ENCODE results near the gene GLG1. TPM values are rescaled to one million over a fixed set of nuclear protein-coding genes. Genes with fewer than 3 reads are reported as not detected.

Gene GLG1
- total and polyA plus RNA-seq, 3 experiments from 2014 or later = 52.3 to 174 (median 56.7) TPM

DNA sequence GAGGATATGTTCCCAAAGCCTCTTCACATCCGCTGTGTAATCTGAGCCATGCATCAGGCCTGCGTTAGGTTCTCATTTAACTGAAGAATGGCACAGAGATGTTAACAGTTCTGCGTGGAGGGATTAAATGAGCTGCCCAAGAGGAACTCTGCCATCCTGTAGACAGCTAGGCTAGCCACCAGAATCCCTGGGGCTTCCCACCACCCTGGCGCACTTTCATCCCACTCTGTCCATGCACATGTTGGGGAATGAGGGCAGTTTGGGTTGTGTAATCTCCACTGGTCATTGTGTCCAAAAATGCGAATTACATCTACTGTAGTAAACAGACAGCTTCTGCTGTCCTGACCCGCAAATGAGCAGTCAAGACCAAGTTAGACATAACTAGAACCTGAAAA is 1.0 kb upstream of the GLG1 start:
- peaks cover 50% of the 10 kb centered on the region for H3K4me1 ChIP-seq (ENCODE audit: insufficient read depth, low read length)
- H3K36me3 Mint-ChIP-seq = peaks cover 0 to 12% (median 1%) of the 10 kb centered on the region in 3 donors
- ChIA-PET POLR2A (interaction anchor here (1.2 to 3.2 kb wide), 2 partner anchors 59 to 112 kb away, joined by 4 to 19 read pairs; partner anchors contain the start of gene RFWD3), CTCF (interaction anchor here (1.2 kb wide), 1 partner anchor 15 kb away, joined by 4 read pairs; no protein-coding TSS in a partner anchor)
- H3K9me3 ChIP-seq (ENCODE audit: low read length) = no peaks in the 10 kb centered on the region
- H3K27me3 ChIP-seq (ENCODE audit: insufficient read depth, low read length, poor library complexity, severe bottlenecking) = no peaks in the 10 kb centered on the region
- no peaks in the 10 kb centered on the region for H3K36me3 ChIP-seq (ENCODE audit: insufficient read depth, low read length)
- H3K27me3 Mint-ChIP-seq = no peaks in the 10 kb centered on the region
- H3K4me1 Mint-ChIP-seq = peaks cover 40 to 56% (median 56%) of the 10 kb centered on the region in 3 donors
- peak overlapping the region; percentile 75 for H3K4me3 ChIP-seq (ENCODE audit: low read length)
- DNase-seq = no peak
- peak overlapping the region; percentile 50 to 98 (median 91) for H3K4me3 Mint-ChIP-seq
- H3K27ac ChIP-seq (ENCODE audit: low read depth, low read length) = no peak overlapping the region
- peak overlapping the region in 6 of 8 donors; percentile 36 to 94 (median 64) for H3K27ac Mint-ChIP-seq
- H3K9me3 Mint-ChIP-seq = no peaks in the 10 kb centered on the region

DNA sequence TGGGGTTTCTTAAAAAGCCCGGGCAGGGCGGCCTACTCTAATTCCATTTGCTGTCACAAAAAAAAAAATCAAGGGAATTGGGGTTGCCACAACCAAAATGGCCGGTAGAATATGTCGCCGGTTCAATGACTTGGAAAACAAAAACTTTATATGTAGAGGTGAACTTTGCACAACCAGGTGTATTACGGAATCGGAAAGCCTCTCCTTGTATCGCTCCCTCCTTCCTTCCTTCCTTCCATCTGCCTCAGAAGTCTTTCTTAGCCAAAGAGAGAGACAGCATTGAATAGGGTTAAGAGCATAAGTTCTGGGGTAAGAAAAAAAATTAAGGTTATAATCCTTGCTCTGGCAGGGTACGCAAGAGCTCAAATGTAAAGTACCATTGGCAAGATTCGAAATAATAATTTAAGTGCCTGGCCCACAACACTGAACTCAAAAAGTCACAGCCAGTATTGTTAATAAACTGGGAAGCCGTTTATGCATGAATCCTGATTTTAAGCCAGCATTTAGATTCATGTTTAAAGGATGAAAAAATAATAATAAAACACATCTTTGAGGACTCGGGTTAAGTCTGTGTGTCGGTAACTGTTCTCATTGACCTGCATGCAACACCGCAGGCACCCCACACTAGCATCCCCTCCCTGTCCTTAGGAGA is 522 bp upstream of the GLG1 start:
- peak overlapping the region; percentile 75 for H3K4me3 ChIP-seq (ENCODE audit: low read length)
- Mint-ChIP-seq H3K4me1 (peaks cover 44 to 62% (median 60%) of the 10 kb centered on the region in 3 donors), H3K27ac (peak overlapping the region; percentile 73 to 94 (median 88)), H3K4me3 (peak overlapping the region; percentile 91 to 98 (median 94)), H3K9me3 (no peaks in the 10 kb centered on the region), H3K27me3 (no peaks in the 10 kb centered on the region), H3K36me3 (peaks cover 0 to 12% (median 0%) of the 10 kb centered on the region in 3 donors)
- H3K36me3 ChIP-seq (ENCODE audit: insufficient read depth, low read length) = no peaks in the 10 kb centered on the region
- CTCF ChIA-PET = interaction anchor here (0.9 to 1.5 kb wide), 5 partner anchors 15 to 101 kb away, joined by 3 to 6 read pairs (median 4); partner anchors contain the start of gene RFWD3
- peaks cover 55% of the 10 kb centered on the region for H3K4me1 ChIP-seq (ENCODE audit: insufficient read depth, low read length)
- H3K27ac ChIP-seq (ENCODE audit: low read depth, low read length) = peak overlapping the region; percentile 96
- POLR2A ChIA-PET = interaction anchor here (0.5 to 3.2 kb wide), 8 partner anchors 17 to 1042 kb away, joined by 3 to 19 read pairs (median 4); partner anchors contain the start of gene RFWD3
- no peaks in the 10 kb centered on the region for H3K27me3 ChIP-seq (ENCODE audit: insufficient read depth, low read length, poor library complexity, severe bottlenecking)
- no peaks in the 10 kb centered on the region for H3K9me3 ChIP-seq (ENCODE audit: low read length)
- no peak for DNase-seq

DNA sequence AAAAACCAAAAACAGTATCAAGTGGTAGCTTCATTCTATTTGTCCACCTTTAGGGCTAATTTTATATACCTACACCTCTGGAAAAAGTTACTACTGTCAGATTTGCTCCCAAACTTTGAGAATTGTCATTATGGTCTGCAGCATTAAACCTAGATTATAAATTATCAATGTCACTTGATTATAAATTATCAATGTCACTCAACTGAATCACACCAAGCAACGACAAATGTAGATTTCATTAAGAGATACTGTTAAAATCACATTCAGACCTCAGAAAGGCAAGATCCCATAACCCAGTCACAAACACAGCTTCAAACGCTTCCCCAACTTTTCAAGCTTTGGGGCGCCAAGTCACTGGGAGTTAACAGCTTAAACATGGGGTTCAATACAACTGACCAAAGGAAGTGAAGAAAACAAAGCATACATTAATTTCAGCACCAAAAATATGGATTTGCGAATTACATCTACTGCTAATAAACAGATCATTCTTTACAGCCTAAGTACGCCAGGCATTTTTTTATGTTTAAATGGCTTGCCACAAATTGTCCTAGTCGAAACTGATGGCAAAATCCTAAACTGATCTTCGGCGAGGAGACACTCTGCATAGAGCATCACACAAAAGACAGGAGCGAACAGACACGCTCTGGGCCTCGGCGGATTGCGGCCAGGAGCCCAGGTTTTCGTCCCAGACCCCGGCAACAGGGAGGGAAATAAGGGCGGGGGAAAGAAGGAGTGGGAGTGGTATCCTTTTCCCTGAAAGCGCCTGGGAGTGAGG is 981 bp downstream of the GLG1 start:
- H3K27me3 Mint-ChIP-seq = no peaks in the 10 kb centered on the region
- ChIA-PET CTCF (interaction anchor here (0.7 to 1.5 kb wide), 4 partner anchors 17 to 99 kb away, joined by 3 to 6 read pairs (median 3); no protein-coding TSS in a partner anchor), POLR2A (interaction anchor here (0.6 to 3.2 kb wide), 5 partner anchors 60 to 128 kb away, joined by 3 to 19 read pairs (median 4); partner anchors contain the start of gene RFWD3)
- Histone ChIP-seq H3K27ac (ENCODE audit: low read depth, low read length) (peak overlapping the region; percentile 96), H3K36me3 (ENCODE audit: insufficient read depth, low read length) (no peaks in the 10 kb centered on the region), H3K4me1 (ENCODE audit: insufficient read depth, low read length) (peaks cover 69% of the 10 kb centered on the region), H3K4me3 (ENCODE audit: low read length) (peak overlapping the region; percentile 75), H3K27me3 (ENCODE audit: insufficient read depth, low read length, poor library complexity, severe bottlenecking) (no peaks in the 10 kb centered on the region), H3K9me3 (ENCODE audit: low read length) (no peaks in the 10 kb centered on the region)
- no peaks in the 10 kb centered on the region for H3K9me3 Mint-ChIP-seq
- H3K36me3 Mint-ChIP-seq = peaks cover 0 to 12% (median 0%) of the 10 kb centered on the region in 3 donors
- H3K27ac Mint-ChIP-seq = peak overlapping the region; percentile 78 to 99 (median 94)
- peak overlapping the region; percentile 91 to 98 (median 94) for H3K4me3 Mint-ChIP-seq
- peak in 1 of 5 donors; percentile 20 for DNase-seq
- H3K4me1 Mint-ChIP-seq = peaks cover 56 to 76% (median 73%) of the 10 kb centered on the region in 3 donors

DNA sequence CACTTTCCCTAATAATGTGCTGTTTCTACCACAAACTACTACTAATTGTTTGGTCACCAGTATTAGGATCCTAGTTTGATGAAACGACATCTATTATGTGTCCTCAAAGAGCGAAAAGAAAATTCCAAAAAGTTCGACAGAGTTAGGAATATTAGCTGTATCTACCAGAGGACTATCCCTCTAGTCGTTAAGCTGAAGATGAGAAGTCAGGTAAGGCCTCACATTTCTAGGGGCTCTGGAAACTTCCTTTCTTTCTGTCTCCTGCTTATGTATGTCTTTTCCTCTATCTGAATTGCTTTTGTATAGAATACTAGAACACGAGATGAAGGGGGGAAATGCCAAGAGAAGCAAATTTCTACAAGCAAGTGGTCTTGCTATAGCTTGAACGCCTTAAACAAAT is 1.6 kb downstream of the GLG1 start:
- POLR2A ChIA-PET = interaction anchor here (0.6 to 0.9 kb wide), 2 partner anchors 61 to 127 kb away, joined by 3 to 4 read pairs; partner anchors contain the start of gene RFWD3
- H3K36me3 ChIP-seq (ENCODE audit: insufficient read depth, low read length) = no peaks in the 10 kb centered on the region
- no peaks in the 10 kb centered on the region for H3K27me3 ChIP-seq (ENCODE audit: insufficient read depth, low read length, poor library complexity, severe bottlenecking)
- Mint-ChIP-seq H3K27ac (peak overlapping the region; percentile 41 to 97 (median 92)), H3K9me3 (no peaks in the 10 kb centered on the region), H3K4me3 (peak overlapping the region; percentile 91 to 98 (median 94)), H3K27me3 (no peaks in the 10 kb centered on the region), H3K4me1 (peaks cover 62 to 82% (median 79%) of the 10 kb centered on the region in 3 donors), H3K36me3 (peaks cover 0 to 14% (median 0%) of the 10 kb centered on the region in 3 donors)
- CTCF ChIA-PET = interaction anchor here (0.7 kb wide), 1 partner anchor 18 kb away, joined by 3 read pairs; no protein-coding TSS in a partner anchor
- H3K9me3 ChIP-seq (ENCODE audit: low read length) = no peaks in the 10 kb centered on the region
- peaks cover 75% of the 10 kb centered on the region for H3K4me1 ChIP-seq (ENCODE audit: insufficient read depth, low read length)
- no peak for DNase-seq
- H3K4me3 ChIP-seq (ENCODE audit: low read length) = peak overlapping the region; percentile 75
- peak overlapping the region; percentile 96 for H3K27ac ChIP-seq (ENCODE audit: low read depth, low read length)

DNA sequence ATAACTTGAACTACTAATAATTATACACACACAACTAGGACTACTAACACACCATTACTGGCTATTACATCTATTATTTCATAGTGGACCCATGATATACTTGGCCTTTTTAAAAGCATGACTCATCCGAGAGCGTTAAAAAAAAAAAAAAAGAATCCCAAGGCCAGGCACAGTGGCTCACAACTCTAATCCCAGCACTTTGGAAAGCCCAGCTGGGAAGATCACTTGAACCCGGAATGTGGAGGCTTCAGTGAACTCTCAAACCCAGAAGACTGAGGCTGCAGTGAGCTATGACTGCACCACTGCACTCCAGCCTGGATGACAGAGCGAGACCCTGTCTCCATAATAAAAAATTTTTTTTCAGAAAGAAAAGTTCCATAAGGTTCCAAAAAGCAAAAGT is 3.1 kb downstream of the GLG1 start:
- peak overlapping the region; percentile 36 for H3K4me3 ChIP-seq (ENCODE audit: low read length)
- ChIA-PET CTCF (no interaction called here), POLR2A (no interaction called here)
- Mint-ChIP-seq H3K4me1 (peaks cover 67 to 90% (median 85%) of the 10 kb centered on the region in 3 donors), H3K27ac (peak overlapping the region in 6 of 8 donors; percentile 27 to 89 (median 80)), H3K9me3 (no peaks in the 10 kb centered on the region), H3K27me3 (no peaks in the 10 kb centered on the region), H3K36me3 (peaks cover 0 to 19% (median 2%) of the 10 kb centered on the region in 3 donors), H3K4me3 (peak overlapping the region; percentile 47 to 98 (median 92))
- H3K9me3 ChIP-seq (ENCODE audit: low read length) = no peaks in the 10 kb centered on the region
- no peaks in the 10 kb centered on the region for H3K36me3 ChIP-seq (ENCODE audit: insufficient read depth, low read length)
- H3K27me3 ChIP-seq (ENCODE audit: insufficient read depth, low read length, poor library complexity, severe bottlenecking) = no peaks in the 10 kb centered on the region
- peaks cover 77% of the 10 kb centered on the region for H3K4me1 ChIP-seq (ENCODE audit: insufficient read depth, low read length)
- no peak overlapping the region for H3K27ac ChIP-seq (ENCODE audit: low read depth, low read length)
- no peak for DNase-seq

DNA sequence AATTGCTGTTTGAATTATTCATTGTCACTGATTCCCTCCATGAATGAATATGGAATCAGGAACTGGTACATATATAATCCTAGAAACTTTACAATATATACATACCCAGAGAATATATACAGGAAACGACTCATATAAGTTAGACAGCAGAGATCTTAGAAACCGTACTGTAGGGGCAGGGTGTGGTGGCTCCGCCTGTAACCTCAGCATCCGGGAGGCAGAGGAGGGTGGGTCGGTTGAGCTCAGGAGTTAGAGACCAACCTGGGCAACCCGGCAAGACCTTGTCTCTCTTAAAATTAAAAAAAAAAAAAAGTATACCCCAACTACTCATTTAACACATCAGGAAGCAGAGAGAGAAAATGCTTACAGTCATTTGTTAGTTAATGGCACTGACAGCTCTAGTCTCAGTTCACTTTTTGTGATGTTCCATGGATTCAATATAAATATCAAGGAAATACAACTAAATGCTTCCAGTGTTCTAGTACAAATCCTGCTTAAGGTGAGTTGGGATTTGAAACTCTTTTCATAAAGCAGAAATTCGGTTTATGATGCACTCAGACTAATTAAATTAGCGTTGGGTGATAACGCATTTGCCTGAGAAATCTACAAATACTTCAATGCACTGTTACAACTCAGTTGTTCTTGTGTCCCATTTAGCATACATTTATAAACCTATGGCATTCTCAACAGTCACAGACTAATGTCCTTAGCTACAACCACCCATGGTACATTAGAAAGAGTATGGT is 5.6 kb downstream of the GLG1 start:
- Histone ChIP-seq H3K4me1 (ENCODE audit: insufficient read depth, low read length) (peaks cover 67% of the 10 kb centered on the region), H3K27ac (ENCODE audit: low read depth, low read length) (no peak overlapping the region), H3K36me3 (ENCODE audit: insufficient read depth, low read length) (no peaks in the 10 kb centered on the region), H3K9me3 (ENCODE audit: low read length) (no peaks in the 10 kb centered on the region), H3K4me3 (ENCODE audit: low read length) (peak overlapping the region; percentile 42), H3K27me3 (ENCODE audit: insufficient read depth, low read length, poor library complexity, severe bottlenecking) (no peaks in the 10 kb centered on the region)
- Mint-ChIP-seq H3K36me3 (peaks cover 0 to 30% (median 5%) of the 10 kb centered on the region in 3 donors), H3K9me3 (no peaks in the 10 kb centered on the region), H3K4me1 (peaks cover 63 to 79% (median 78%) of the 10 kb centered on the region in 3 donors), H3K27me3 (no peaks in the 10 kb centered on the region), H3K27ac (peak overlapping the region; percentile 78 to 97 (median 94)), H3K4me3 (peak overlapping the region; percentile 64 to 79 (median 73))
- ChIA-PET CTCF (interaction anchor here (1.2 to 1.4 kb wide), 2 partner anchors 13 to 22 kb away, joined by 3 to 8 read pairs; no protein-coding TSS in a partner anchor), POLR2A (interaction anchor here (0.6 kb wide), 2 partner anchors 18 to 227 kb away, joined by 3 read pairs; no protein-coding TSS in a partner anchor)
- peak; percentile 47 to 83 (median 62) for DNase-seq

DNA sequence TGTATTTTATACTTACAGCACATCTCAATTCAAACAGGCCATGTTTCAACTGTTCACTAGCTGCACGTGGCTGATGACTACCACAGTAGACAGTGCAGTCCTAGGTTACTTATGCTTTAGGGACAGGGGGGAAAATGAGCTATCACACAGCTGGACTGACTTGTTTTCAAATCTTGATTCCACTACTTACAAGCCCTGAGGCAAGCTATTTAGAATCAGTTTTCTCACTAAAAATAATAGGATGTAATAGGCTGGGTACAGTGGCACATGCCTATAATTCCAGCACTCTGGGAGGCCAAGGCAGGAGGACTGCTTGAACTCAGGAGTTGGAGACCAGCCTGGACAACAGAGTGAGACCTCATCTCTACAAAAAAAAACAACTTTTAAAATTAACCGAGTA is 10.3 kb downstream of the GLG1 start:
- Mint-ChIP-seq H3K9me3 (no peaks in the 10 kb centered on the region), H3K27me3 (no peaks in the 10 kb centered on the region), H3K4me3 (no peak overlapping the region), H3K36me3 (peaks cover 0 to 34% (median 7%) of the 10 kb centered on the region in 3 donors), H3K4me1 (peaks cover 51 to 70% (median 64%) of the 10 kb centered on the region in 3 donors), H3K27ac (peak overlapping the region in 5 of 8 donors; percentile 21 to 87 (median 66))
- Histone ChIP-seq H3K27me3 (ENCODE audit: insufficient read depth, low read length, poor library complexity, severe bottlenecking) (no peaks in the 10 kb centered on the region), H3K4me1 (ENCODE audit: insufficient read depth, low read length) (peaks cover 43% of the 10 kb centered on the region), H3K9me3 (ENCODE audit: low read length) (no peaks in the 10 kb centered on the region), H3K27ac (ENCODE audit: low read depth, low read length) (no peak overlapping the region), H3K4me3 (ENCODE audit: low read length) (no peak overlapping the region), H3K36me3 (ENCODE audit: insufficient read depth, low read length) (no peaks in the 10 kb centered on the region)
- POLR2A ChIA-PET = no interaction called here
- CTCF ChIA-PET = no interaction called here
- DNase-seq = no peak
